Smooth muscle cell of the brain vasculature (primary cell): Measurements from ENCODE around the gene RAB27B.
A peak's percentile ranks its signal among the peaks of the same experiment; 100 is the strongest.
"Not testable (repeated sequence)": the region's sequence is repeated elsewhere in the genome, so short reads cannot be mapped to it uniquely, and the experiment has no call there.

Experiments
- DNase-seq: peaks from one replicate; pipeline ENCODE4 v3.0.0-alpha.2; 2012; ENCODE audit warnings: low read depth, low spot score

The RAB27B gene, protein sequence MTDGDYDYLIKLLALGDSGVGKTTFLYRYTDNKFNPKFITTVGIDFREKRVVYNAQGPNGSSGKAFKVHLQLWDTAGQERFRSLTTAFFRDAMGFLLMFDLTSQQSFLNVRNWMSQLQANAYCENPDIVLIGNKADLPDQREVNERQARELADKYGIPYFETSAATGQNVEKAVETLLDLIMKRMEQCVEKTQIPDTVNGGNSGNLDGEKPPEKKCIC

DNA sequence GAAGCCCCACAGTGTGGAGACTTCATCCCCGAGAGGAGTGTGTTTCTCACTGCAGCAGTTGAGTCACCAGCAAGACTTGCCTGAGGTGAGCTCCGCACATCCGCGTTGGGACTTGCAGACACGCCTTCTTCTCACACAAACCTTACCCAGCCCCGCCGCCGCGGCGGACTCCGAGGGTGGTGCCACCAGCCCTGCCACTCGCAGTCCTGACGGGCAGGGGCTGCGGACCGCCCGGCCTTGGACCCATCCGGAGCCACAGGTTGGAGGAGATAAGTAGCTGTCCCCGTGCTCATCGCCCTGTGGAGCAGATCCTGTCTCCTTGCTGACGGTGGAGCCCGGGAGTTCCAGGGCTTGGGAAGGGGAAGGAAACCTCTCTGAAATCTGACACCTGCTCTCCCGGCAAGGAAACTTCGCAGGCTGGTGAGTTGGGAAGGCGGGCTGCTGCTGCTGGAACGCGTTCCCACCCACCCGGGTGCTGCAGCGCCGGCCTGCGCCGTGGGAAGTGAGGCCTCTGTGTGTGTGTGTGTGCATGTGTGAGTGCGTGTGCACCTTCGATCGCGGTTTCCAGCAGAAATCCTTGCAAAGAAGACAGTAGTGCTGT lies at the start of gene RAB27B:
Gene RAB27B, plus strand, starts transcription at position 197 of the 601 bp plus-strand sequence. CDS start 49,109 bp downstream, outside the sequence.
- peak; percentile 79 for DNase-seq

GRCh38 chr18:54780285-54780861 lies 47.9 kb upstream of the RAB27B start:
- no peak for DNase-seq

- no peak for DNase-seq
Measured at GRCh38 chr18:54780970-54781369, 47.3 kb upstream of the RAB27B start.

GRCh38 chr18:54783139-54783538 lies 45.1 kb upstream of the RAB27B start:
- no peak for DNase-seq

GRCh38 chr18:54786206-54786605 lies 42.1 kb upstream of the RAB27B start:
- no peak for DNase-seq

- no peak for DNase-seq
Measured at GRCh38 chr18:54787121-54787520, 41.2 kb upstream of the RAB27B start.

DNA sequence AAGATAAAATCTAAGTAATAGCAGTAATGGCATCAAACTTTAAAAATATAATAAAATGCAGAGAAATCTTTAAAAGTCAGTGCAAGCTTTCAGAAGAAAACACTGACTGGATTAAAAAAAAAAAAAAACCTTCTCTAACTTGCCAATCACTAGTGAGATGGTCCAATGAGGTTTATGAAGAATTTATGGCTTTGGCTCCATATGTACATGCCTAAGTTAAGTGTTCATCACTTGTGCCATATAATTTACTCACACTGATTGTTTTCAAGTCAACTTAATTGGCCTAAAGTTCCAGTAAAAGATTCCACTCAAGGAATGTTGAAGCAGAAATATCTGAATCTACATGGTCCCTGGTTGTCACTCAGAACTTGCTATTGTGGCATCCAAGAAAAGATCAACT lies 40.7 kb upstream of the RAB27B start:
- no peak for DNase-seq

- DNase-seq: no peak
Measured at GRCh38 chr18:54790109-54790508, 38.2 kb upstream of the RAB27B start.

- no peak for DNase-seq
Measured at GRCh38 chr18:54791657-54792056, 36.6 kb upstream of the RAB27B start.

- no peak for DNase-seq
Measured at GRCh38 chr18:54792079-54792478, 36.2 kb upstream of the RAB27B start.

DNA sequence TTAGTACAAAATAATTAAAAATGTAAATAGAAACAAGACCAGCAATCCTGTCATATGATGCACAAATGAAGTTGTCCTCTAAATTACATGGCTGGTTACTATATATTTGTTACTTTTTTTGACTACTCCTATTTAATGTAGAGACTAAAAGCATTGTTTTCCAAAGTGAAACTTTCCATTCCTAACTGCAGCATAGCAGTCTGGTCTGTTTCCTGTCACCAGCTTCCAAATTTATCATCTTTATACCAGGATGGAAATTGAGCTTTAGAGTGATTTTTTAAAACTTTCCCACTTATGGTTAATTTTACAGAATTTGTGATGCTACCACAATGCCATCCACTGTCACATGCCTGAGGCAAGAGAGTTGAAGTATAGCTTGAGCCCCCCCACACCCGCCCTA lies 33.5 kb upstream of the RAB27B start:
- no peak for DNase-seq

GRCh38 chr18:54798186-54798585 lies 30.1 kb upstream of the RAB27B start:
- no peak for DNase-seq

DNA sequence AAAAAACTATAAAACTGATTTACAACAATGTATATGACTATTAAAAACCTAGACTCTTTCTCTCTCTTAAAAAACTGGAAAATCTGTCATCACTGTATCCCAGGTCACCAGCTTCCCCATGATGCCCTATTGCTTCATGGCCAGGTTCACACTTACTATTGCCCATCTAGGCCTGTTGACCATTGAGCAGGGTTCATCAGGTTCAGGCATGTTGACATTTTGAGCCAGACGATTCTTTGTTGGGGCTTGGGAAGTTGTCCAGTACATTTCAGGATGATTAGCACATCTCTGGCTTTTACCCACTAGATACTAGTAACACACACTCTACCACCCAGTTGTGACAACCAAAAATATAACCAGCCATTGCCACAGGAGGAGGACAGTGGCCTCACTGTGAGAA lies 26.9 kb upstream of the RAB27B start:
- no peak for DNase-seq

- no peak for DNase-seq
Measured at GRCh38 chr18:54802178-54802577, 26.1 kb upstream of the RAB27B start.

DNA sequence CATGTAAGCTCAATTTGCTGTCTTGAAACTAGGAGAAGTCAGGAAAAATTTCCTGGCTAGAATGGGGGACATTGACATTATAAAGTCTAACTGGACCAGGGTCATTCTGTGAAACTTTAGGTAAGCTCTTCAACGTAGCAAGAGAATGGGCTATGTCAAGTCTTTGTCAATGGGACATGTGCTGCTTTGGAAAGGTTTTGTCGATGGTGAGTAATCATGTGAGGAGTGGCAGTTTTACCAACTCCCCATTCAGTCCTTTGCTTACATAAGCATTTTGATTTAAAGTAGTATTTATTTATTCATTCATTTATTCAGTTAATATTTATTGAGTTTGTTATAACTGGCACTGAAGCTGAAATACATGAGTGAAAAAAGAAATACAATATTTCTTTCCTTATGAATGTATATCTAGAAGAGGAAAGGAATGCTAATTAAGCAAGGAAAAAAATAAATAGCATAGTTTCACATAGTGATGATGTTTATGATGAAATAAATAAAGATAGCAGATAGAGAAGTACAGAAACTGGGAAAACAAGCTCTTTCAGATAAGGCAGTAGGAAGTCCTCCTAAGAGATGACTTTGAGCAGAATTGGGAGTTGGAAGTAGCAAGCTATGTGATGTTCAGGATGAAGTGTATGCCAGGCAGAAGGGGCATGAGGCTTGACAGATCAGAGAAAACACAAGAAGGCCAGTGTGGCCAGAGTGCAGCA lies 25.4 kb upstream of the RAB27B start:
- DNase-seq: no peak

DNA sequence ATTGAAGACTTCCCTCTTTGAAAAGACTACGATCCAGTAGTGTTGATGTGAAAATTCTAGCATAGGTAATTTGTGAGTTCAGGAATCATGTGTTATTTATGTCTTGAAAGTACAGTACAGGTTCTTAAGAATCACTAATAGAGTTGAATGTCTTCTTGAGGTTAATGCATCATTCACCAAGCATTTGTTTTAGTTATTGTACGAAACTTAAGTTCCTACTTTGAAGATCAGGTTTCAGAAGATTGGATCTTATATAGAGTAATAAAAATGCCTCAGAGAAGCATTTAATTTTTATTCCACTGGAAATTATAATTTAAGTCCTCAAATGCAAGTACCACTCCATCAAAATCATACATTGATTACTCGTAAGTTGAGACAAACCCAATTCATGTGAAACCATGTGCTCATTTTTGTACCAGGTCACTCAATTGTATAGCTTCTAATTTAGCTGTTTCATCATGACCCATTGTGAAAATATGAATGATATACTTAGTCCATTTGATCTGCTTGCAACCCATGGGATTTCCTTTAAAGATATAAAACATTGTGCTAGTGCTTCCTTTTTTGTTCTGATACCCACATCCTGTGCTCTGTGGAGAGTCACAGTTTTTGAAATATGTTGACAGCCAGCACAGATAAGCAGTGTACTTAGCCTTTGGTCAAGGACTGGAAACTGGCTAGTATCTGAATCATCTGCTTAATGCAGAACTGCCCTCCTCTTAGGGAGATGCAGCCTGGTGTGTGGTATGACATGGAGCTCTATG lies 22.5 kb upstream of the RAB27B start:
- no peak for DNase-seq

DNA sequence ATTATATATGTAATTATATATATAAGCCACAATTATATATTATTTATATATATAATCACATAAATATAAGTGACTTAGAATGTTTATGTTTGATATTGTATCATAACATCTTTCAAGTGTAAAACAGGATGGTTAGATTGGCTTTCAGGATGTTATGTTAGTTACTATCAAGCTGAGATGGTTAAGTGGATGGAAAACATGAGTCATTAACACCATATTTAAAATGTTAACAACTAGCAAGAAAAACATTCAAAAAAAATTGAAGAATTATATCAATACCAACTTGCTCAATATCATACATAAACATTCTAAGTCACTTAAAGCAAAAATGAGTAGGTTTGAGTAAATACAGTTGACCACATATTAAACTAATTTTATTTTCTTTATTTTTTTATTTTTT lies 21.8 kb upstream of the RAB27B start:
- no peak for DNase-seq

GRCh38 chr18:54807303-54807702 lies 21.0 kb upstream of the RAB27B start:
- no peak for DNase-seq

GRCh38 chr18:54810662-54811061 lies 17.6 kb upstream of the RAB27B start:
- not testable (repeated sequence) for DNase-seq

GRCh38 chr18:54812885-54813284 lies 15.4 kb upstream of the RAB27B start:
- no peak for DNase-seq

GRCh38 chr18:54813305-54813704 lies 15.0 kb upstream of the RAB27B start:
- no peak for DNase-seq

GRCh38 chr18:54813977-54814565 lies 14.2 kb upstream of the RAB27B start:
- no peak for DNase-seq
